Hepatocyte (in vitro differentiated cells): ENCODE results near the gene MYL9.

Experiments
- EZH2 ChIP-seq: fragments of 200-600 bp; sonication (generic); IDR thresholded peaks from 2 replicates; pipeline ENCODE4 v1.6.1; 2016; ENCODE audit warnings: antibody characterized with exemption, mild to moderate bottlenecking, borderline replicate concordance
- TF ChIP-seq, protein P1 (sequence below): fragments of 200-600 bp; sonication (generic); IDR thresholded peaks from 2 replicates; pipeline ENCODE4 v1.5.1; 2016; ENCODE audit warnings: antibody characterized with exemption, mild to moderate bottlenecking; ENCODE audit not compliant: poor library complexity

DNA sequence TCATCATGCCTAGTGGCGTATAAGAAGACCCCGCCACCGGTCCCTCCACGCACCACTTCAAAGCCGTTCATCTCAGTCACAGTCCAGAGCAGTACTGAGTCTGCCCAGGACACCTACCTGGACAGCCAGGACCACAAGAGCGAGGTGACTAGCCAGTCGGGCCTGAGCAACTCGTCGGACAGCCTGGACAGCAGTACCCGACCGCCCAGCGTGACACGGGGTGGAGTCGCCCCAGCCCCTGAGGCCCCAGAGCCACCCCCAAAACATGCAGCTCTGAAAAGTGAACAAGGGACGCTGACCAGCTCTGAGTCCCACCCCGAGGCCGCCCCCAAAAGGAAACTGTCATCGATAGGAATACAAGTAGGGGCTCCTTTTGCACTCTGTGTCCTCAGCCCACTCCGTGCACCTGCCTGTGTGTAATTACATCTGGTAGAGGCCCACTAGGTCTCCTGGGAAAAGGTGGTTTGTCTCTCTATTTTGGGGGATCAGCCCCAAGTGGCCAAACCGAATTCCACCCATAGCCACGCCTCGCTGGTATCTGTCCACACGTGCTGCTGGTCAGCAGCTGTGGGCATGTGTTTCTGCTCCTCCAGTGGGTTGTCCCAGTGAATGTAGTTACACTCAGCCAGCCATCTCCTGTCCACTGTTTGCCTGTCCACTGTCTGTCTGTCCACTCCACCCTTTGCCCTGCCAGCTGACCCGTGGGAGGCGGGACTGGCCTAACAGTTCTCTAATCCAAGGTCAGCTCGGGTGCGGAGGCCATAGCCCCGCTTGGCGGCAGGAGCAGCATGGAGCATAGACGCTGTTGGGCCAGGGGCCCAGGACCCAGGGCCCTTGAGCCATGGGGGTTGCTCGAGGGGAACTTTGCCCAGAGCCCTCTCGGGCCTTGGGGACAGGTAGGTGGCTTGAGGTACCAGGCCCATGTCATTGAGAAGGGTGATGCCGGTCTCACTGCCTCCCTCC lies 44.3 kb upstream of the MYL9 start:
- TF ChIP-seq, protein P1, sequence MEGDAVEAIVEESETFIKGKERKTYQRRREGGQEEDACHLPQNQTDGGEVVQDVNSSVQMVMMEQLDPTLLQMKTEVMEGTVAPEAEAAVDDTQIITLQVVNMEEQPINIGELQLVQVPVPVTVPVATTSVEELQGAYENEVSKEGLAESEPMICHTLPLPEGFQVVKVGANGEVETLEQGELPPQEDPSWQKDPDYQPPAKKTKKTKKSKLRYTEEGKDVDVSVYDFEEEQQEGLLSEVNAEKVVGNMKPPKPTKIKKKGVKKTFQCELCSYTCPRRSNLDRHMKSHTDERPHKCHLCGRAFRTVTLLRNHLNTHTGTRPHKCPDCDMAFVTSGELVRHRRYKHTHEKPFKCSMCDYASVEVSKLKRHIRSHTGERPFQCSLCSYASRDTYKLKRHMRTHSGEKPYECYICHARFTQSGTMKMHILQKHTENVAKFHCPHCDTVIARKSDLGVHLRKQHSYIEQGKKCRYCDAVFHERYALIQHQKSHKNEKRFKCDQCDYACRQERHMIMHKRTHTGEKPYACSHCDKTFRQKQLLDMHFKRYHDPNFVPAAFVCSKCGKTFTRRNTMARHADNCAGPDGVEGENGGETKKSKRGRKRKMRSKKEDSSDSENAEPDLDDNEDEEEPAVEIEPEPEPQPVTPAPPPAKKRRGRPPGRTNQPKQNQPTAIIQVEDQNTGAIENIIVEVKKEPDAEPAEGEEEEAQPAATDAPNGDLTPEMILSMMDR: no peak
- TF ChIP-seq EZH2: no peak
